DMS114 treated with DMSO at 0.1 percent for 48 hours (cell line): ENCODE results near the gene TMC8.
A peak's percentile ranks its signal among the peaks of the same experiment; 100 is the strongest.
"Not testable (repeated sequence)": the region's sequence is repeated elsewhere in the genome, so short reads cannot be mapped to it uniquely, and the experiment has no call there.

Experiments used
- DNase-seq: peaks from one replicate; lab custom pipeline; 2025; ENCODE audit not compliant: unreplicated experiment; lab: John Stamatoyannopoulos, UW

Gene TMC8

DNA sequence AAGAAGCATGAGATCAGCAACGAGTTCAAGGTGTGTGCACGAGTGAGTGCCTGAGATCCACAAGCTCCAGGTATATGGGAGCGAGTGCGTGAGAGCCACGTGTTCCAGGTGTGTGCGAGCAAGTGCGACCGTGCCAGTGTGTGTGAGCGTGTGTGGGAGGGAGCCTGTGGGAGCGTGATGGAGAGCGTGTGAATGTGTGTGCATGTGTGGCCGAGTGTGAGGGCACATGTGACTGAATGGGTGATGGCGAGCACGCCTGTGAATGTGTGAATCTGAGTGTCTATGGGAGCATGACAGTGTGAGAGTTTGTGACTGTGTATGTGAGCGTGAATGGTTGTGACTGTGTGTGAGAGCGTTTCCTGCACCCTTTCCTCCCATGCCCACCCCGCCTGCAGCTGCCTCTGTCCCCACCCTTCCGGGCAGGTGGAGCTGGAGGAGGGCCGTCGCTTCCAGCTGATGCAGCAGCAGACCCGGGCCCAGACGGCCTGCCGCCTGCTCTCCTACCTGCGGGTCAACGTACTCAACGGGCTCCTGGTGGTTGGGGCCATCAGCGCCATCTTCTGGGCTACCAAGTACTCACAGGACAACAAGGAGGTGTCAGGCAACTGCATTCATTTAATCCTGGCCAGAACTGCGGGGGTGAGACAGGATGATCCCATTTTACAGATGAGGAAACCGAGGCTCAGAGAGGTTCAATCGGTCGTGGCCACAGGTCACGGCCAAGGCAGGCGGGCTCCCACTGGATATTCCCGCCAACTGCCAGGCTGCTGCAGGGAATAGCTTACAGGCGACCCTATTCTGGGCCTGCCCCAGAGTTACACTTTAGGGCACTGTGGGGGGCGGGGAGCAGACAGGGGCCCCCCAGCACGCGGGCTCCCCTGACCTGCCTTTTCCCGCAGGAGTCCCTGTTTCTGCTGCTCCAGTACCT is 3.7 kb downstream of the TMC8 start:
- DNase-seq, result no peak

DNA sequence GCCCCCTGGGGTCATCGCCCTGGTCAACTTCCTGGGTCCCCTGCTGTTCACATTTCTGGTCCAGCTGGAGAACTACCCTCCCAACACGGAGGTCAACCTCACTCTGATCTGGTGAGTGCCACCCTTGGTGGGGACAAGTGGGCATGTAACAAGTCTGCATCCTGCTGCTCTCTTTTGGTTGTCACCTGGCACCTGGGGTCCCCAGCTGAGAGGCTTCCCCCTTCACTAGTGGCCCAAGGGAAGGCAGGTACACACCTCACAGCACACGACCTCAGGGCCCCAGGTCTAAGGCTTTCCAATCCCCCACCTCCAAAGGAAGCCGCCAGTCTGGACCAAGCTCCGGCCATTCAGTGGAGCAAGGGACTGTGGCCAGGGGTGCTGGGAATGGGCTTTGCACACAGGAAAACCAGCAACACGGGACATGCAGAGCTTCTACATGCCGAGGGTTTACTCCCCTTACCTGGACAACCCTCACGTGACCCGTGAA is 4.4 kb downstream of the TMC8 start:
- no peak for DNase-seq

DNA sequence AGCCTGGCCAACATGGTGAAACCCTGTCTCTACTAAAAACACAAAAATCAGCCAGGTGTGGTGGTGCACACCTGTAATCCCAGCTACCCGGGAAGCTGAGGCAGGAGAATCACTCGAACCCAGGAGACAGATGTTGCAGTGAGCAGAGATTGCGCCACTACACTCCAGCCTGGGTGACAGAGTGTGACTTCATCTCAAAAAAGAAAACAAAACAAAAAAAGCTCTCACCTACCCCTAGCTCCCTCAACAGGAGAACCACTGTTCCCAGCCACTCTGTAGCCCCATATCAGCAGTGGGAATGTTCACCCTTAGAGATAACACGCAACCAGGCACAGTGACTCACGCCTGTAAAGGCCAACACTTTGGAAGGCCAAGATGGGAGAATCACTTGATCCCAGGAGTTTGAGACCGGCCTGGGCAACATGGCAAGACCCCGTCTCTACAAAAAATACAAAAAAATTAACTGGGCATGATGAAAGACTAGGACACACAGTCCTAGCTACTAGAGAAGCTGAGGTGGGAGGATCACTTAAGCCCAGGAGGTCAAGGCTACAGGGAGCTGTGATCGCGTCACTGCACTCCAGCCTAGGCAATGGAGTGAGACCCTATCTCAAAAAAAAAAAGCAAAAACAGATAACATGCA is 5.4 kb downstream of the TMC8 start:
- no peak for DNase-seq

DNA sequence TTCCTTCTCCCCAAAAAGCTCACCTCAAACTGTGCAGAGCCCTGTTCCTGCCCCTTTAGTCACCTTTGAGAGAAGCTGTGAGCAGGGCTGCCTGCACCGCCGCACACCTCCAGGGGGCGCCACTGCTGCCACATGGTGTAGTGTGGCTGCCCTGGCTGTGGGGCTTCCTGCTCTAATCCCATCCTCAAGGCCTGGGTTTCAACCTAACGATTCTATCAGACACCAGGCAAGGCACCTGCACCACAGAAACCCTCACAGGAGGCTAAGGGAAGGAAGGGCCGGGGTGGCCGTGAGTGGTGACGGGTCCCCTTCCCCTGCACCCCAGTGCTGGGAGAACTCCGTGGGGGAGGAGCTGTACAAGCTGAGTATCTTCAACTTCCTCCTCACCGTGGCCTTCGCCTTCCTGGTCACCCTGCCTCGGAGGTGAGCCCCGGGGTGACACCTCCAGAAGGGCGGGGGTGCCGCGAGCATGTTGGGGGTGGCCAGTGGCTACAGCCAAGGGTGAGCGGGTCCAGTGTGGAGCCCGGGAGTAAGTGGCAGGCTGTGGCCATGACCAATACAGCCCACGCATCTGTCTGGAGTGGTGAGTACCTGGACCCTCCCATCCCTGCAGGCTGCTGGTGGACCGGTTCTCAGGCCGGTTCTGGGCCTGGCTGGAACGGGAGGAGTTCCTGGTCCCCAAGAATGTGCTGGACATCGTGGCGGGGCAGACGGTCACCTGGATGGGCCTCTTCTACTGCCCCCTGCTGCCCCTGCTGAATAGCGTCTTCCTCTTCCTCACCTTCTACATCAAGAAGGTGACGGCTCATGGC is 7.0 kb downstream of the TMC8 start:
- DNase-seq, result no peak

GRCh38 chr17:78138204-78139060 is 7.9 kb downstream of the TMC8 start:
- DNase-seq, result no peak

DNA sequence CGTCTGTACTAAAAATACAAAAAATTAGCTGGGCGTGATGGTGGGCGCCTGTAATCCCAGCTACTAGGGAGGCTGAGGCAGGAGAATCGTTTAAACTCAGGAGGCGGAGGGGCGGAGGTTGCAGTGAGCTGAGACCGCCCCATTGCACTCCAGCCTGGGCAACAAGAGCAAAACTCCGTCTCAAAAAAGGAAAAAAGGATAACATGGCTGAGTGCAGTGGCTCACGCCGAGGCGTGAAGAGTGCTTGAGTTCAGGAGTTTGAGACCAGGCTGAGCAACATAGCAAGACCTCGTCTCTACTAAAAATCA is 9.2 kb downstream of the TMC8 start:
- DNase-seq, result not testable (repeated sequence)

- DNase-seq, result peak; percentile 89
Measured at GRCh38 chr17:78140169-78141051, 9.8 kb downstream of the TMC8 start.

GRCh38 chr17:78141437-78142118 is 11.0 kb downstream of the TMC8 start:
- no peak for DNase-seq

DNA sequence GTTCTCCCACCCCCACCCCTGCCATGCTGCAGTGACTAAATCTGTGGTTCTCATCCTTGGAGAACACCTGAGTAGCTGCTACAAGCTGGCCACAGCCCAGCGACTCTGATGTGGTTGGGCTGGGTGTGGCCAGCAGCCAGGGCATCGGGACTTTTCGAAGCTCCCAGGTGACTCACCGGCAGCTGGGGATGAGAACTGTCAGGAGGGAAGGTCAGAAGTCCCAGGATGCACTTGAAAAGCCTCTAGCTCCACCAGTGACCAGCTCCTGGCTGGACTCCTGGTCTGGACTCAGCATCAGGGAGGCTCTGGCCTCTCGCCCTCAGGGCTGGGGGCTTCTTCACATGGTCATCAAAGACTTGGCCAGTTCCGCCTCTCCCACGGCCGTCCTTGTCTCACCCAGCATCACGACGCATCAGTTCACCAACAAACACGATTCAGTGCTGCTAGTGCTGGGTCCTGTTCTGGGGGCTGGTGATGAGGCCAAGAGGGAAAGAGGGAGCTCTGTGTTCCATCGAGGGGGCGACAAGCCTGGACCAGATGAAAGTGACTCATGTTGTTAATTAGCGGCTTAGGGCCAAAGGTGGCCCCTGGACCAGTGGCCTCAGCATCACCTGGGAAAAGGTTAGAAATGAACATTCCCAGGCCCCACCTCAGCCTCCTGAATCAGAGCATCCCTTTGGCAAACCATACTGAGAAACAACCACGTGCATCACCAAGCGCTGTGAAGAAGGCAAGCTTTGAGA is 11.7 kb downstream of the TMC8 start:
- DNase-seq, result no peak

- DNase-seq, result no peak
Measured at GRCh38 chr17:78143214-78144146, 12.9 kb downstream of the TMC8 start.

GRCh38 chr17:78144147-78144719 is 13.7 kb downstream of the TMC8 start:
- no peak for DNase-seq

DNA sequence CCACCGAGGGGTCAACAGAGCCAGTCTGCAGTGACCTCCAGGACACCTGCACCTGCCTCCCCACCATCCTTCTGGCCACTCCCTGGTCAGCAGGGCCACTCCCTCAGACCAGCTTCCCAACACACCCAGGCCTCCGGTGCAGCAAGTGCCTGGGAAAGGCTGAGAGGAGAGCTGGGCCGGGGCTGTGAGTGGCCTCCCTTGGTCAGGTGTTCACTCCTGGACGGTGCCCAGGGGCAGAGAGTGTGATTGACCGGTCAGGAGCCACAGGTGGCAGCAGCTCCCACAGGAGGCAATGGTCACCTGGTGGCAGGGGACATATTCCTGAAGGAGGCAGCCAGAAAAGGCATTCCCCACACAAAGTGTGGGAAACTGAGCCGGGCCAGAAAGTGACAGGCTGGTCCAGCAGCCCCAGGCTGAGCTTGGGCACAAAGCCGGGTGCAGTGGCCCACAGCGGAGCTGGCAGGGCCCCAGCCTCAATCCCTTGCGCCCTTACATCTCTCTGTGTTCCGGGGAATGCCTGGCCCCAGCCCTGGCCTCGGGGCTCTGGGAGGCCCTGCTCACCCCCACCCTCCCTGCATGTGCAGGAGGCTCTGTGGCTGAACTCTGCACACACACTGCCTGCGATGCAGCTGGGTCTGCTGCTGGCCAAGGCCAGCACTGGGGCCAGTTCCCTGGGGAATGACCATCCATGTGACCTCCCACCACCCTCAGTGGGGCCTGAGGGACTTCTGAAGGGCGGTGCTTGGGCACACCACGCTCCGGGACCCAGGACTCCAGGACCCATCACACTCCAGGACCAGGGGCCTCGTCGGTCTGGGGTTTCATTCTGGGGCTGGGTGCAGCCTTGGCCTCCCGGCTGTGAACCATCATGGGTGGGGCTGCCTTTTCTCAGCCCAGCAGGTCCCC is 14.4 kb downstream of the TMC8 start:
- no peak for DNase-seq

DNA sequence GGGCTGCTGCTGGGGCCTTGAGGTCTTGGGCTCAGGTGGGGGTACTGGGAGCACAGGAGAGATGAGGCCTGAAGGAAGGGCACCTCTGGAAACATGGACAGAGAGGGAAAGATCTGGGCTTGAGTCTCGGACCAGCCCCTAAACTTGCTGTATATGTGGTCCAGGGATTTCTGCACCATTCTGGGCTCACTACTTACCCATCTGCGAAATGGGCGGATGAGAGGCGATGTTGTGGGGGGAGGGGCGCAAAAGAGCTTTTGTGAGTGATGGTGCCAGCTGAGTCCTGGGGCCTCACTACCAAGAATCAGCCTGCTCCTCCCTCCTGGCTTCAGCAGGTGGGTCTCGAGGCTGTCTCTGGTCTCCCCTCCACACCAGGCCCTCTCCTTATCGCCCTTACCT is 15.9 kb downstream of the TMC8 start:
- no peak for DNase-seq

DNA sequence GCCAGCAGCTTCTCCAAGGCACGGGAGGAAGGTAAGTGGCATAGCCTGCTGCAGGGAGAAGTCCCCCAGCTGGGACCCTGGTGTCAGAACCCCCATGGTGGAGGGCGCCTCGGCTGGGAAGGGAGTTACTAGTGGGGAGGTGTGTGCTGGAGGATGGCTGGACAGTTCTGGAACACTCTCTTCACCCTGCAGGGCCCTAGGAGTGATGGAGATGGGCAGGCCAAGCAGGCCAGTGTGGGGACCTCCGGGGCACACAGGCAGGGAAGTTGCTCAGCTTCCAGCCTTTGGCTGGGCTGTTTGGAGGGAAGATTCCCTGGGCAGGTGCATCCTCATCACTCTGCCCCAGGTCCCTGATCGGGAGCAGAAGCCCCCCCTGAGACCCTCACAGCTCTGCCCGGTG is 16.3 kb downstream of the TMC8 start:
- DNase-seq, result no peak

DNA sequence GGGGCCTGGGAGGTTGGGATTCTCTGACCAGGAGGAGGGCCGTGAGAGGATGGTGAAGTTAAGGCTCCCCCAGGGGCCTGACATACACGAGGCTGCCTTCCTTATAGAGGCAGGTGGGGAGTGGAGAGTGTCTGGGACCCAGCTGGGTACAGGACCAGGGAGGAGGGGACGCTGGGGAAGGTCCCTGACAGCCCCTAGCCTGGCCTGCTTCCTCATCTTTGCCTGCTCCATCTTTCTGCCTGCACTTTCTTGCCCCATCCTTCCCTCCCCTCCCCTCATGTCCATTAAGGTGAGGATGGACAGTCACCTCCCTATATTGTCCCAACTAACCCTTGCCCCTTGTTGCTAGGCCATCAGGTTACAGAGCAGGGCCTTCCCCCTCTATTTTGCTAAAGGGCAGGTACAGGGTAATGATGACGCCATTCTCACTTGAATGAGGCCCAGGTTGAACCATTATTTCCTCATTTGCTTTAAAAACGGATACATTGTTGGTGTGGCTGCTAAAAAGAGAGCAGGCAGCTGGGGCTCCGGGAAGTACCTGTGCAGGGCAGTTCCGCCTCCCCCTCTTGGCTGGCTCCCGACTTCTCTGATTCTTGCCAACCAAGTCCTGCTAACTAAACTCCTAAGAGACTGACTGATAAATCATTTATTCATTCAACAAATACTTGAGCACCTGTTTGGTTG is 16.9 kb downstream of the TMC8 start:
- DNase-seq, result no peak
